GM12865 (cell line): ENCODE measurements around the gene NANS.
"Not testable (repeated sequence)": the region's sequence is repeated elsewhere in the genome, so short reads cannot be mapped to it uniquely, and the experiment has no call there.

Experiments used
- DNase-seq: peaks from one replicate; pipeline ENCODE4 v3.0.0; 2010; ENCODE audit warnings: low read depth
- H3K4me3 ChIP-seq: 2 replicates; pipeline ENCODE4 v1.5.1; 2011; ENCODE audit warnings: mild to moderate bottlenecking, low read depth, low read length, control low read depth
- TF ChIP-seq, protein P1 (sequence below): IDR thresholded peaks from 2 replicates; pipeline ENCODE4 v1.5.1; 2011; ENCODE audit warnings: low read length, control low read depth, low read depth, inconsistent platforms; ENCODE audit not compliant: insufficient read depth; ENCODE audit errors: missing control alignments

Gene NANS

GRCh38 chr9:98011122-98011521 lies 45.4 kb upstream of the NANS start:
- no peak for DNase-seq
- no peak overlapping the region for H3K4me3 ChIP-seq
- TF ChIP-seq, protein P1, sequence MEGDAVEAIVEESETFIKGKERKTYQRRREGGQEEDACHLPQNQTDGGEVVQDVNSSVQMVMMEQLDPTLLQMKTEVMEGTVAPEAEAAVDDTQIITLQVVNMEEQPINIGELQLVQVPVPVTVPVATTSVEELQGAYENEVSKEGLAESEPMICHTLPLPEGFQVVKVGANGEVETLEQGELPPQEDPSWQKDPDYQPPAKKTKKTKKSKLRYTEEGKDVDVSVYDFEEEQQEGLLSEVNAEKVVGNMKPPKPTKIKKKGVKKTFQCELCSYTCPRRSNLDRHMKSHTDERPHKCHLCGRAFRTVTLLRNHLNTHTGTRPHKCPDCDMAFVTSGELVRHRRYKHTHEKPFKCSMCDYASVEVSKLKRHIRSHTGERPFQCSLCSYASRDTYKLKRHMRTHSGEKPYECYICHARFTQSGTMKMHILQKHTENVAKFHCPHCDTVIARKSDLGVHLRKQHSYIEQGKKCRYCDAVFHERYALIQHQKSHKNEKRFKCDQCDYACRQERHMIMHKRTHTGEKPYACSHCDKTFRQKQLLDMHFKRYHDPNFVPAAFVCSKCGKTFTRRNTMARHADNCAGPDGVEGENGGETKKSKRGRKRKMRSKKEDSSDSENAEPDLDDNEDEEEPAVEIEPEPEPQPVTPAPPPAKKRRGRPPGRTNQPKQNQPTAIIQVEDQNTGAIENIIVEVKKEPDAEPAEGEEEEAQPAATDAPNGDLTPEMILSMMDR = no peak

DNA sequence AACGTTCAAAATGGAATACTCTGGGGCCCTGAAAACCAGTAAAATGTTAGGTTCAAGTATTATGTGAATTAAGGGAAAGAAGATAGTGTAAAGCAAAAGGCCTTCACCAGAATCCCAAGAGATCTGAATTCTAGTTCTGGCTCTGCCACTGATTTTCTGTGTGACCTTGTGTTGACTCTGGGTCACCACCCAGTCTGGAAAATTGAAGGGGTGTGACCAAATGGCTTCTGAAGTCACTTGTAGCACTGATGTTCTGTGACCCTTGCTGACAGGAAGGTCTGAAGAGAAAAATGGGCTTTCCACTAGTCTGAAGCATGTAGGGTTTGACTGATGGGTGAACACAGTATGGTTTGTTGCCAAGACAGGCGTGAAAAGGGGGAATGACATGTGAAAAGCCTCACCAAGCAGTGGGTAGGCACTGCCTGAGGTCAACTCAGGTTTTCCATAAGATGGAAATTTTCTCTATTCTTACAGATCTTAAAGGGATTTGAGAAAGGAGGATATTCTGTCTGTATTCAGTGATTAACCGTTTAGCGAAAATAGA lies 40.3 kb upstream of the NANS start:
- no peak overlapping the region for H3K4me3 ChIP-seq
- no peak for DNase-seq
- TF ChIP-seq, protein P1 = no peak

DNA sequence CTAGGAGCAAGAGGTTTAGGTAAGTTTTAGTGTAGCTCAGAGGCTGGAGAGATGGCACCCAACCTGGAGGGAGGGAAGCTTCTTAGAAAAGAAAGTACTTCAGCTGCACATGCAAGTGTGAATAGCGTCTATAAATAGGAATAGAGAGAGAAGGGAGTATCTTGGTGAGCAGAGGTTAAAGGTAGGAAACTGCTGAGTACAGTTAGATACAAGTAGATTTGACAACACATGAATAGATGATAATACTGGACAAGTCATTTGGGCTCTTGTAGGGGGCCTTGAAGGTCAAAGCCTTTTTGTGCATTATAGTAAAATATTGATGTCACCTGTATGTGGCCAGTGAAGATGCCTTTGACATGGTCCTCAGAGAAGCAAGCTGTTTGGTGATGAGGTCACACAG lies 39.2 kb upstream of the NANS start:
- TF ChIP-seq, protein P1 = no peak

DNA sequence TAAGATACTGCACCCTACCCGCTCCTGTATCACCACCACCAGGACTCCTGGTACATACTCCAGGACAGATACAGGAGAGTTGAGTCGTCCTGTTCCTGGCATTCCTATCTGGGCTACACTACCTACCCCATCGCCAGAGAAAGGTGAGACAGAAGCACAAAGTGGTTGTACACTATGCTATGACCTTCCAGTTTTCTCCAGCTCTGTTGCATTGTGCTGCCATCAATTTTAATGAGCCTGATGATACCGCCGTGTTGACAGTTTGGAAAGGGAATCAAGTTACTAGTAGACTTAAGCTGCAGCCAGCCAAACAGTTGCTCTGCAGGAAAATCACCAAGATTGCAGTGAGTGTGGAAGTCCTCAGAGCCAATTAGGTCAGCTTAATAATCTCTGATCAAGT lies 38.2 kb upstream of the NANS start:
- no peak overlapping the region for H3K4me3 ChIP-seq
- no peak for DNase-seq
- TF ChIP-seq, protein P1 = no peak

More for the DNA sequence above, 39.2 kb upstream of the NANS start:
- H3K4me3 ChIP-seq = no peak overlapping the region
- DNase-seq = no peak

- no peak overlapping the region for H3K4me3 ChIP-seq
- no peak for DNase-seq
- TF ChIP-seq, protein P1 = no peak
These were observed 37.4 kb upstream of the NANS start for GRCh38 chr9:98019098-98019497.

- H3K4me3 ChIP-seq, DNase-seq: not testable (repeated sequence)
These were observed 36.7 kb upstream of the NANS start for GRCh38 chr9:98019869-98020268.

GRCh38 chr9:98020476-98021145 lies 35.9 kb upstream of the NANS start:
- H3K4me3 ChIP-seq = no peak overlapping the region

More at GRCh38 chr9:98020476-98021145, 35.9 kb upstream of the NANS start:
- TF ChIP-seq, protein P1 = no peak
- no peak for DNase-seq
